Skeletal muscle satellite cell (primary cell): ENCODE data around the gene DPP9. TPM values are rescaled to one million over a fixed set of nuclear protein-coding genes. Genes with fewer than 3 reads are reported as not detected.

Experiments used
- H3K27me3 ChIP-seq: 2 replicates; pipeline ENCODE4 v1.7.0; 2013; ENCODE audit warnings: low read length; ENCODE audit not compliant: control insufficient read depth, insufficient read depth
- H3K36me3 ChIP-seq: 2 replicates; pipeline ENCODE4 v1.7.0; 2013; ENCODE audit warnings: mild to moderate bottlenecking, control low read depth, low read length; ENCODE audit not compliant: insufficient read depth
- H3K4me1 ChIP-seq: 2 replicates; pipeline ENCODE4 v1.7.0; 2013; ENCODE audit warnings: low read length; ENCODE audit not compliant: control insufficient read depth, insufficient read depth
- H3K4me2 ChIP-seq: 2 replicates; pipeline ENCODE4 v1.7.0; 2013; ENCODE audit warnings: mild to moderate bottlenecking, low read length
- H3K4me3 ChIP-seq: 2 replicates; pipeline ENCODE4 v1.7.0; 2013; ENCODE audit warnings: low read length
- H3K9ac ChIP-seq: 2 replicates; pipeline ENCODE4 v1.7.0; 2013; ENCODE audit warnings: mild to moderate bottlenecking, low read depth, low read length, moderate library complexity
- H3K9me3 ChIP-seq: replicated peaks from 2 replicates; pipeline ENCODE4 v1.7.0; 2013; ENCODE audit warnings: mild to moderate bottlenecking, control low read depth, low read length
- total RNA-seq: library from RNA; depleted of rRNA; stranded (reverse); fragments of >200 nt; gene quantifications from 2 replicates; pipeline ENCODE4 v1.2.3, GENCODE V29; 2012; rRNA removed

Gene DPP9
- 53.7 and 63.6 TPM in 2 replicates for total RNA-seq

GRCh38 chr19:4723595-4724514, at the start of gene DPP9:
TSS of gene DPP9 (minus strand) at chr19:4723842. CDS start at chr19:4719906, 3,936 bp downstream.
- H3K9me3 ChIP-seq, result no peaks in the 10 kb centered on the region
- peaks cover 20% of the 10 kb centered on the region for H3K4me1 ChIP-seq

GRCh38 chr19:4773047-4773640, 49.5 kb upstream of the DPP9 start:
- Histone ChIP-seq H3K4me3 (no peak overlapping the region), H3K9ac (no peak overlapping the region), H3K36me3 (no peaks in the 10 kb centered on the region), H3K4me2 (no peak overlapping the region), H3K9me3 (peaks cover 3% of the 10 kb centered on the region), H3K27me3 (peaks cover 36% of the 10 kb centered on the region), H3K4me1 (no peaks in the 10 kb centered on the region)

More at GRCh38 chr19:4723595-4724514, at the start of gene DPP9:
- peaks cover 20% of the 10 kb centered on the region for H3K36me3 ChIP-seq
- no peaks in the 10 kb centered on the region for H3K27me3 ChIP-seq
- H3K4me3 ChIP-seq, result peak within 1 kb of the TSS; percentile 97
- H3K4me2 ChIP-seq, result peak within 1 kb of the TSS; percentile 93
- H3K9ac ChIP-seq, result peak within 1 kb of the TSS; percentile 91

GRCh38 chr19:4772566-4772965, 48.9 kb upstream of the DPP9 start:
- no peaks in the 10 kb centered on the region for H3K4me1 ChIP-seq
- peaks cover 3% of the 10 kb centered on the region for H3K9me3 ChIP-seq
- no peak overlapping the region for H3K4me2 ChIP-seq
- H3K27me3 ChIP-seq, result peaks cover 32% of the 10 kb centered on the region
- no peak overlapping the region for H3K9ac ChIP-seq
- no peaks in the 10 kb centered on the region for H3K36me3 ChIP-seq
- H3K4me3 ChIP-seq, result no peak overlapping the region

- Histone ChIP-seq H3K9me3 (no peaks in the 10 kb centered on the region), H3K4me2 (no peak overlapping the region), H3K4me1 (no peaks in the 10 kb centered on the region), H3K27me3 (peaks cover 19% of the 10 kb centered on the region), H3K4me3 (no peak overlapping the region), H3K9ac (no peak overlapping the region), H3K36me3 (no peaks in the 10 kb centered on the region)
These were observed 45.5 kb upstream of the DPP9 start for GRCh38 chr19:4768934-4769777.

GRCh38 chr19:4764393-4764660, 40.7 kb upstream of the DPP9 start:
- Histone ChIP-seq H3K4me3 (no peak overlapping the region), H3K4me1 (peaks cover 9% of the 10 kb centered on the region), H3K9me3 (no peaks in the 10 kb centered on the region), H3K9ac (no peak overlapping the region), H3K27me3 (peaks cover 36% of the 10 kb centered on the region), H3K4me2 (no peak overlapping the region), H3K36me3 (no peaks in the 10 kb centered on the region)

- no peak overlapping the region for H3K4me3 ChIP-seq
- no peak overlapping the region for H3K9ac ChIP-seq
- H3K27me3 ChIP-seq, result peaks cover 36% of the 10 kb centered on the region
- H3K4me2 ChIP-seq, result no peak overlapping the region
- H3K4me1 ChIP-seq, result peaks cover 9% of the 10 kb centered on the region
- H3K9me3 ChIP-seq, result no peaks in the 10 kb centered on the region
- no peaks in the 10 kb centered on the region for H3K36me3 ChIP-seq
These were observed 39.4 kb upstream of the DPP9 start for GRCh38 chr19:4763021-4763420.

GRCh38 chr19:4760285-4760650, 36.6 kb upstream of the DPP9 start:
- peaks cover 9% of the 10 kb centered on the region for H3K4me1 ChIP-seq

GRCh38 chr19:4759388-4760284, 36.0 kb upstream of the DPP9 start:
- Histone ChIP-seq H3K27me3 (peaks cover 39% of the 10 kb centered on the region), H3K9ac (no peak overlapping the region), H3K4me3 (peak overlapping the region; percentile 61)

More at GRCh38 chr19:4760285-4760650, 36.6 kb upstream of the DPP9 start:
- H3K4me2 ChIP-seq, result peak overlapping the region; percentile 79
- H3K27me3 ChIP-seq, result peaks cover 39% of the 10 kb centered on the region
- H3K9ac ChIP-seq, result no peak overlapping the region
- H3K36me3 ChIP-seq, result no peaks in the 10 kb centered on the region
- H3K4me3 ChIP-seq, result peak overlapping the region; percentile 61
- no peaks in the 10 kb centered on the region for H3K9me3 ChIP-seq

GRCh38 chr19:4758659-4759058, 35.0 kb upstream of the DPP9 start:
- H3K9me3 ChIP-seq, result no peaks in the 10 kb centered on the region
- no peaks in the 10 kb centered on the region for H3K36me3 ChIP-seq
- peaks cover 9% of the 10 kb centered on the region for H3K4me1 ChIP-seq
- no peak overlapping the region for H3K4me3 ChIP-seq
- H3K9ac ChIP-seq, result no peak overlapping the region
- no peak overlapping the region for H3K4me2 ChIP-seq
- H3K27me3 ChIP-seq, result peaks cover 32% of the 10 kb centered on the region

More at GRCh38 chr19:4759388-4760284, 36.0 kb upstream of the DPP9 start:
- Histone ChIP-seq H3K4me2 (peak overlapping the region; percentile 79), H3K36me3 (no peaks in the 10 kb centered on the region), H3K9me3 (no peaks in the 10 kb centered on the region), H3K4me1 (peaks cover 9% of the 10 kb centered on the region)

GRCh38 chr19:4758082-4758481, 34.4 kb upstream of the DPP9 start:
- H3K4me2 ChIP-seq, result no peak overlapping the region
- H3K36me3 ChIP-seq, result no peaks in the 10 kb centered on the region
- no peaks in the 10 kb centered on the region for H3K9me3 ChIP-seq
- H3K27me3 ChIP-seq, result peaks cover 26% of the 10 kb centered on the region
- no peak overlapping the region for H3K4me3 ChIP-seq
- no peak overlapping the region for H3K9ac ChIP-seq
- H3K4me1 ChIP-seq, result peaks cover 9% of the 10 kb centered on the region
